ENCODE measurements around the gene QRFP. TPM values are rescaled to one million over a fixed set of nuclear protein-coding genes. Genes with fewer than 3 reads are reported as not detected.

The QRFP gene
- total RNA-seq, 1 donor from 2014 or later = not detected

GRCh38 chr9:130906735-130907416 lies 10.3 kb upstream of the QRFP start:
- peaks cover 5% of the 10 kb centered on the region for H3K27me3 ChIP-seq (ENCODE audit: control insufficient read depth, insufficient read depth, low read length)
- DNase-seq (ENCODE audit: low read depth) (no peak), FAIRE-seq (no peak)
- TF ChIP-seq CTCF (IDR thresholded peaks at IDR 0.05; ENCODE audit: insufficient read depth, low read length, severe bottlenecking) = no peak
- no peak overlapping the region for H3K4me3 ChIP-seq (ENCODE audit: low read depth, low read length)
- H3K36me3 ChIP-seq (ENCODE audit: control insufficient read depth, insufficient read depth, low read length) = no peaks in the 10 kb centered on the region

GRCh38 chr9:130905902-130906734 lies 9.5 kb upstream of the QRFP start:
- Histone ChIP-seq H3K36me3 (ENCODE audit: control insufficient read depth, insufficient read depth, low read length) (no peaks in the 10 kb centered on the region), H3K4me3 (ENCODE audit: low read depth, low read length) (no peak overlapping the region), H3K27me3 (ENCODE audit: control insufficient read depth, insufficient read depth, low read length) (peaks cover 5% of the 10 kb centered on the region)
- no peak for FAIRE-seq
- no peak for TF ChIP-seq CTCF (IDR thresholded peaks at IDR 0.05; ENCODE audit: insufficient read depth, low read length, severe bottlenecking)
- no peak for DNase-seq (ENCODE audit: low read depth)

- no peak for DNase-seq (ENCODE audit: low read depth)
- no peak for FAIRE-seq
- Histone ChIP-seq H3K27me3 (ENCODE audit: control insufficient read depth, insufficient read depth, low read length) (peaks cover 6% of the 10 kb centered on the region), H3K36me3 (ENCODE audit: control insufficient read depth, insufficient read depth, low read length) (no peaks in the 10 kb centered on the region), H3K4me3 (ENCODE audit: low read depth, low read length) (no peak overlapping the region)
- TF ChIP-seq CTCF (IDR thresholded peaks at IDR 0.05; ENCODE audit: insufficient read depth, low read length, severe bottlenecking) = no peak
Measured at GRCh38 chr9:130905125-130905901, 8.7 kb upstream of the QRFP start.

GRCh38 chr9:130904070-130905044 lies 7.7 kb upstream of the QRFP start:
- no peak for TF ChIP-seq CTCF (IDR thresholded peaks at IDR 0.05; ENCODE audit: insufficient read depth, low read length, severe bottlenecking)
- Histone ChIP-seq H3K4me3 (ENCODE audit: low read depth, low read length) (no peak overlapping the region), H3K27me3 (ENCODE audit: control insufficient read depth, insufficient read depth, low read length) (peaks cover 9% of the 10 kb centered on the region), H3K36me3 (ENCODE audit: control insufficient read depth, insufficient read depth, low read length) (no peaks in the 10 kb centered on the region)
- no peak for FAIRE-seq
- DNase-seq (ENCODE audit: low read depth) = no peak
